K562 (cell line): ENCODE data around the gene DCAF15. TPM values are rescaled to one million over a fixed set of nuclear protein-coding genes. Genes with fewer than 3 reads are reported as not detected.

Experiments
- ATF1 ChIP-seq, 2 experiments: fragments of 450-650 bp in 1 of 2; IDR thresholded peaks; 2 replicates each; pipeline ENCODE4 v1.6.1; 2016; ENCODE audit warnings: missing compliant biosample characterization in 1 of 2, missing genetic modification characterization in 1 of 2
- BCL6 ChIP-seq: fragments of 250-450 bp; sonication (Bioruptor Pico); IDR thresholded peaks from 2 replicates; pipeline ENCODE4 v1.4.0; 2020
- CREB3L1 ChIP-seq: fragments of 450-650 bp; IDR thresholded peaks from 2 replicates; pipeline ENCODE4 v1.6.1; 2014; ENCODE audit warnings: low read depth, mild to moderate bottlenecking, moderate library complexity, borderline replicate concordance
- ELK3 ChIP-seq: fragments of 450-650 bp; formaldehyde crosslinking; IDR thresholded peaks from 2 replicates; pipeline ENCODE4 v1.4.0; 2020; ENCODE audit warnings: mild to moderate bottlenecking
- FOXK2 ChIP-seq, 2 experiments: fragments of 450-650 bp; IDR thresholded peaks in 1 of 2; conservative IDR thresholded peaks in 1 of 2; 2 replicates each; pipeline ENCODE4 v1.6.1; 2016; ENCODE audit warnings: low read depth in 2 of 2, mild to moderate bottlenecking in 1 of 2
- HES1 ChIP-seq: fragments of 450-650 bp; IDR thresholded peaks from 2 replicates; pipeline ENCODE4 v1.6.1; 2016; ENCODE audit warnings: low read depth, mild to moderate bottlenecking, moderate library complexity
- NCOR1 ChIP-seq: fragments of 450-650 bp; IDR thresholded peaks from 2 replicates; pipeline ENCODE4 v1.6.1; 2016; ENCODE audit warnings: mild to moderate bottlenecking, moderate library complexity
- PCBP1 ChIP-seq: fragments of 200-400 bp; formaldehyde crosslinking; IDR thresholded peaks from 2 replicates; pipeline ENCODE4 v1.6.1; 2018; ENCODE audit warnings: mild to moderate bottlenecking, low read depth, low read length; ENCODE audit not compliant: poor library complexity, severe bottlenecking
- PHF8 ChIP-seq: fragments of 200-600 bp; sonication (generic); IDR thresholded peaks from 2 replicates; pipeline ENCODE4 v1.6.1; 2012; ENCODE audit warnings: mixed run types, mild to moderate bottlenecking, inconsistent platforms, low read length, moderate library complexity, borderline replicate concordance
- PRMT5 ChIP-seq: sonication (generic); formaldehyde crosslinking; IDR thresholded peaks from 2 replicates; pipeline ENCODE4 v1.5.0; 2020; ENCODE audit warnings: missing genetic modification reagents
- SMC3 ChIP-seq: conservative IDR thresholded peaks from 2 replicates; pipeline ENCODE4 v1.6.1; 2011; ENCODE audit warnings: low read depth, low read length, improper control_type of control experiment; ENCODE audit not compliant: insufficient read depth
- SP1 ChIP-seq: sonication (generic); formaldehyde crosslinking; IDR thresholded peaks from 2 replicates; pipeline ENCODE4 v1.8.1; 2022; ENCODE audit warnings: mild to moderate bottlenecking, missing genetic modification reagents
- SPI1 ChIP-seq: IDR thresholded peaks from 2 replicates; pipeline ENCODE4 v1.6.1; 2011; ENCODE audit warnings: low read depth, low read length, control low read depth, borderline replicate concordance
- SRF ChIP-seq, 2 experiments: fragments of 250-450, 450-650 bp in 1 of 2; sonication (Bioruptor Pico) in 1 of 2; sonication (generic) in 1 of 2; formaldehyde crosslinking; IDR thresholded peaks; 2 replicates each; pipeline versions ENCODE4 v1.5.0 to v1.5.1; 2020 to 2022; ENCODE audit warnings: mild to moderate bottlenecking in 1 of 2, missing genetic modification reagents in 1 of 2
- TAL1 ChIP-seq: fragments of 450-650 bp; IDR thresholded peaks from 2 replicates; pipeline ENCODE4 v1.6.1; 2016; ENCODE audit warnings: mild to moderate bottlenecking
- TBL1XR1 ChIP-seq, 2 experiments: IDR thresholded peaks; 2 replicates each; pipeline ENCODE4 v1.6.1; 2012; ENCODE audit warnings: improper control_type of control experiment in 2 of 2, low read length in 2 of 2, mild to moderate bottlenecking in 1 of 2
- TRIM24 ChIP-seq, 2 experiments: fragments of 450-650 bp; IDR thresholded peaks; 2 replicates each; pipeline ENCODE4 v1.6.1; 2016
- polyA plus RNA-seq, 8 experiments: library from polyadenylated mRNA; depleted of rRNA in 4 of 8; stranded (reverse) in 5 of 8; unstranded in 3 of 8; fragments of >200 nt; fragmentation: Nextera tagmentation in 2 of 8; fragmentation: Illumina TruSeq in 1 of 8; extraction: Ambion mirVana in 2 of 8; extraction: Trizol in 1 of 8; gene quantifications; 2 replicates each; pipeline versions ENCODE4 v1.2.1 to v1.2.3, GENCODE V29; 2011 to 2014; ENCODE audit warnings: inconsistent platforms in 1 of 8, missing spikeins in 1 of 8
- total RNA-seq, 7 experiments: library from RNA; depleted of rRNA in 6 of 7; stranded (reverse); fragments of >200 nt in 6 of 7; fragmentation: Illumina TruSeq in 2 of 7; extraction: Trizol in 2 of 7; gene quantifications; 2 replicates each; pipeline versions ENCODE4 v1.2.1 to v1.2.3, GENCODE V29; 2011 to 2021; ENCODE audit warnings: low replicate concordance in 1 of 7
- TF ChIP-seq, protein P1 (sequence below): fragments of 250-450 bp; sonication (Bioruptor Pico); IDR thresholded peaks from 2 replicates; pipeline ENCODE4 v1.8.0; 2022; ENCODE audit warnings: moderate library complexity, mild to moderate bottlenecking, inconsistent platforms
- TF ChIP-seq, protein P2 (sequence below): fragments of 450-650 bp; IDR thresholded peaks from 2 replicates; pipeline ENCODE4 v1.6.1; 2018; ENCODE audit not compliant: partially characterized antibody

The DCAF15 gene
- total and polyA plus RNA-seq, 9 of the 15 experiments (the other 6 are each of a cell fraction or from before 2014, with no cell fraction given) = 0.17 to 68.5 (median 27.7) TPM

DNA sequence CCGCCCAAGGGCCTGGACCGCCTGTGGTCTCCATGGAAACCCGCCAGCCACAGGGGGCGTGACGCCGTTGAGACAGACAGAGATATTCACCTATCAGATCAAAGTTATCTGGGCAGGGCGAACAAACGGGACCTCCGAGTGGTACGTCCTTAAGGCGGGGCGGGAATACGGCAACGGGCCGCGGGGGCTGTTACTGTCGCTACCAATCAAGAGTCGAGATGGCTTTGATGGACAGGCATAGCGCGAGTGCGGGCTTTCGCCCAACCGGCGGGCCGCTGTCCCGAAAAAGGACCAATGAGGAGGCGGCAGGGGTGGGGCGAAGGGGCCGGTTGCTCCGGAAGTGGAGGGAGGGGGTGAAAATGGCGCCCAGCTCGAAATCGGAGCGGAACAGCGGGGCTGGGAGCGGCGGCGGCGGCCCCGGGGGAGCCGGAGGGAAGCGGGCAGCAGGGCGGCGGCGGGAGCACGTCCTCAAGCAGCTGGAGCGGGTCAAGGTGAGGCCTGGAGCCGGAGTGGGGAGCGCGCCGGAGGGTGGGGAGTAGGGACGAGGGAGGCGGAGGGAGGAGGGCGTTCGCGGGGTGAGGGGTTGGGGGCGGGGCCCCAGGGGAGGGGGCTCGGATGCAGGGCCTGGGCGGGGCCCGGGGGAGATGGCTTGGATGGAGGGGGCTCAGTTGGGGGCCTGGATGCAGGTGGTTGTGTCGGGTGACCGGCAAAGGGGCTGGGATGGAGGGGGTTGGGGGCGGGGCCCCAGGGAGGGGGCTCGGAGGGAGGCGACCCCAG is at the start of gene DCAF15 (continued):
- TF ChIP-seq, protein P1, sequence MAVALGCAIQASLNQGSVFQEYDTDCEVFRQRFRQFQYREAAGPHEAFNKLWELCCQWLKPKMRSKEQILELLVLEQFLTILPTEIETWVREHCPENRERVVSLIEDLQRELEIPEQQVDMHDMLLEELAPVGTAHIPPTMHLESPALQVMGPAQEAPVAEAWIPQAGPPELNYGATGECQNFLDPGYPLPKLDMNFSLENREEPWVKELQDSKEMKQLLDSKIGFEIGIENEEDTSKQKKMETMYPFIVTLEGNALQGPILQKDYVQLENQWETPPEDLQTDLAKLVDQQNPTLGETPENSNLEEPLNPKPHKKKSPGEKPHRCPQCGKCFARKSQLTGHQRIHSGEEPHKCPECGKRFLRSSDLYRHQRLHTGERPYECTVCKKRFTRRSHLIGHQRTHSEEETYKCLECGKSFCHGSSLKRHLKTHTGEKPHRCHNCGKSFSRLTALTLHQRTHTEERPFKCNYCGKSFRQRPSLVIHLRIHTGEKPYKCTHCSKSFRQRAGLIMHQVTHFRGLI = no peak
- TF ChIP-seq ELK3 (CRISPR knock-in tag) (no peak), TRIM24 (IDR thresholded peaks at IDR 0.05) (no peak), NCOR1 (no peak), HES1 (peak; percentile 74; the same call in 1 of the 2 replicates), PCBP1 (peak; percentile 97), ATF1 (CRISPR knock-in tag; IDR thresholded peaks at IDR 0.05) (peak; percentile 58; the same call in 1 of the 2 replicates), ATF1 (tag; IDR thresholded peaks at IDR 0.05) (peak; percentile 95), TBL1XR1 (IDR thresholded peaks at IDR 0.05; ENCODE audit: low read length in 2 of 2) (peak in 1 of 2 experiments; percentile 55; a peak in 1 of 4 replicates), SMC3 (no peak), SPI1 (0 out of 2 replicates have a peak, but pooled peaks have one; percentile 17), TAL1 (no peak), FOXK2 (conservative IDR thresholded peaks at IDR 0.05 in 1 of 2, IDR thresholded peaks at IDR 0.05 in 1 of 2; ENCODE audit: low read depth in 2 of 2) (peak; percentile 54 to 66; a peak in 2 of 4 replicates), SRF (CRISPR knock-in tag; IDR thresholded peaks at IDR 0.05) (no peak), CREB3L1 (peak; percentile 51; the same call in 1 of the 2 replicates), SP1 (CRISPR knock-in tag) (peak; percentile 98), PHF8 (peak; percentile 77; the same call in 1 of the 2 replicates), BCL6 (CRISPR knock-in tag) (no peak), PRMT5 (CRISPR knock-in tag) (no peak)
- TF ChIP-seq, protein P2, sequence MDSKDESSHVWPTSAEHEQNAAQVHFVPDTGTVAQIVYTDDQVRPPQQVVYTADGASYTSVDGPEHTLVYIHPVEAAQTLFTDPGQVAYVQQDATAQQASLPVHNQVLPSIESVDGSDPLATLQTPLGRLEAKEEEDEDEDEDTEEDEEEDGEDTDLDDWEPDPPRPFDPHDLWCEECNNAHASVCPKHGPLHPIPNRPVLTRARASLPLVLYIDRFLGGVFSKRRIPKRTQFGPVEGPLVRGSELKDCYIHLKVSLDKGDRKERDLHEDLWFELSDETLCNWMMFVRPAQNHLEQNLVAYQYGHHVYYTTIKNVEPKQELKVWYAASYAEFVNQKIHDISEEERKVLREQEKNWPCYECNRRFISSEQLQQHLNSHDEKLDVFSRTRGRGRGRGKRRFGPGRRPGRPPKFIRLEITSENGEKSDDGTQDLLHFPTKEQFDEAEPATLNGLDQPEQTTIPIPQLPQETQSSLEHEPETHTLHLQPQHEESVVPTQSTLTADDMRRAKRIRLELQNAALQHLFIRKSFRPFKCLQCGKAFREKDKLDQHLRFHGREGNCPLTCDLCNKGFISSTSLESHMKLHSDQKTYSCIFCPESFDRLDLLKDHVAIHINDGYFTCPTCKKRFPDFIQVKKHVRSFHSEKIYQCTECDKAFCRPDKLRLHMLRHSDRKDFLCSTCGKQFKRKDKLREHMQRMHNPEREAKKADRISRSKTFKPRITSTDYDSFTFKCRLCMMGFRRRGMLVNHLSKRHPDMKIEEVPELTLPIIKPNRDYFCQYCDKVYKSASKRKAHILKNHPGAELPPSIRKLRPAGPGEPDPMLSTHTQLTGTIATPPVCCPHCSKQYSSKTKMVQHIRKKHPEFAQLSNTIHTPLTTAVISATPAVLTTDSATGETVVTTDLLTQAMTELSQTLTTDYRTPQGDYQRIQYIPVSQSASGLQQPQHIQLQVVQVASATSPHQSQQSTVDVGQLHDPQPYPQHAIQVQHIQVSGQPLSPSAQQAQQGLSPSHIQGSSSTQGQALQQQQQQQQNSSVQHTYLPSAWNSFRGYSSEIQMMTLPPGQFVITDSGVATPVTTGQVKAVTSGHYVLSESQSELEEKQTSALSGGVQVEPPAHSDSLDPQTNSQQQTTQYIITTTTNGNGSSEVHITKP = peak; percentile 81
